NCI-H128 (cell line): Measurements from ENCODE around the gene SLC9A3.

Experiments used
- DNase-seq: peaks from one replicate; lab custom pipeline; 2025; ENCODE audit not compliant: unreplicated experiment; lab: John Stamatoyannopoulos, UW

SLC9A3 gene

DNA sequence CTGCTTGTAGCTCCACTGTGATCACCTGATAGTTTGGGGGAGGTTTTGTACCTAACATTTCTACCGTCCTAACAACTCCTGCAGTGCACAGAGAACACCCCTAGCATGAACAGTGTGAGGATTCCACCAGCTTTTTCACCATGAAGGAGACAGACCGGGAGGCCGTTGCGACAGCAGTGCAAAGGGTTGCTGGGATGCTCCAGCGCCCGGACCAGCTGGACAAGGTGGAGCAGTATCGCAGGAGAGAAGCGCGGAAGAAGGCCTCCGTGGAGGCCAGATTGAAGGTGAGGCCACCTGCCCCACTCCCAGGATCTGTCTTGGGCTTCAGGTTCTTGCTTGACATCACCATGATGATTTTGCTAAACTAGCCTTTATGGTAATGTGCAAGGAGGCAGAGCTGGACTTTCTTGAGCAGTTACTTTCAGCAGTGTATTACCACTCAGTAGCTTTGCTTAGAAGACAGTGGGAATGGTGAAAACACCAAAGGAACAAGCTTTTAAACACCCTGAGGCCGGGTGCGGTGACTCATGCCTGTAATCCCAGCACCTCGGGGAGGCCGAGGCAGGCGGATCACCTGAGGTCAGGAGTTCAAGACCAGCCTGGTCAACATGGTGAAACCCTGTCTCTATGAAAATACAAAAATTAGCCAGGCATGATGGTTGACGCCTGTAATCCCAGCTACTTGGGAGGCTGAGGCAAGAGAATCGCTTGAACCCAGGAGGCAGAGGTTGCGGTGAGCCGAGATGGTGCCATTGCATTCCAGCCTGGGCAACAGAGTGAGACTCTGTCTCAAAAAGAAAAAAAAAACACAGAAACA is 78.0 kb downstream of the SLC9A3 start:
- no peak for DNase-seq

DNA sequence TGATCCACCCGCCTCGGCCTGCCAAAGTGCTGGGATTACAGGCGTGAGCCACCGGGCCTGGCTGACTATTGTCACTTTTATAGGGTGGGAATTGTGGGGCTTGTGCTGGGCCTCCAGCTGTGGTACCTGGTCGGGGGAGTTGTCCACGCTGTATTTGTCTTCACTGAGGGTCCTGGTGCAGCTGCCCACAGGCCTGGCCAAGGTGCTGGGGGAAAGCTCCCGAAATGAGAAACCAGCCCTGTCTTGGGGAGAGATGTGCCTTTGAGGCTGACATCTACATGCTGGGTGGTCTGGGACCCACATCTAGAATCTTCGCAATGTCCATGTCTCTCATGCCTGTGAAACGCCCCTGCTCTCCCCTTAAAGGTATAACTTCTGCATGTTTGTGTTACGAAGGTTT is 78.7 kb downstream of the SLC9A3 start:
- no peak for DNase-seq

DNA sequence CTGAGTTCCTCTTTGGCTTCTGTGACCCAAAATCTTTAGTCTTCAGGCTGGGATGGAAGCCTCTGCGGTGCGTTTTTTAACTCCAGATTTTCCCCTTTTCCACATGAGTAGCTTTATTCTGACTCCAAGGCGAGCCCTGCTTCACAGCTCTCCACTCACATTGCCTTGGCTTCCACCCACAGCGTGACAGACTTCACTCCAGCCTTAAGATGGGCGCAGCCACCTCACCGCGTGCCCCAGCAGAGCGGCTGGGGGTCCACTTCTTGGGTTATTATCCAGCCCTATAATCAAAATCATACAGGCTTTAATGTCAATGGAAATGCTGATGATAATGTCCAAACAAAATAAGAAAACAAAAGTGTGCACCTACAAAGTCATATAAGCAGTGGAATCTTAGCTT is 80.0 kb downstream of the SLC9A3 start:
- no peak for DNase-seq

DNA sequence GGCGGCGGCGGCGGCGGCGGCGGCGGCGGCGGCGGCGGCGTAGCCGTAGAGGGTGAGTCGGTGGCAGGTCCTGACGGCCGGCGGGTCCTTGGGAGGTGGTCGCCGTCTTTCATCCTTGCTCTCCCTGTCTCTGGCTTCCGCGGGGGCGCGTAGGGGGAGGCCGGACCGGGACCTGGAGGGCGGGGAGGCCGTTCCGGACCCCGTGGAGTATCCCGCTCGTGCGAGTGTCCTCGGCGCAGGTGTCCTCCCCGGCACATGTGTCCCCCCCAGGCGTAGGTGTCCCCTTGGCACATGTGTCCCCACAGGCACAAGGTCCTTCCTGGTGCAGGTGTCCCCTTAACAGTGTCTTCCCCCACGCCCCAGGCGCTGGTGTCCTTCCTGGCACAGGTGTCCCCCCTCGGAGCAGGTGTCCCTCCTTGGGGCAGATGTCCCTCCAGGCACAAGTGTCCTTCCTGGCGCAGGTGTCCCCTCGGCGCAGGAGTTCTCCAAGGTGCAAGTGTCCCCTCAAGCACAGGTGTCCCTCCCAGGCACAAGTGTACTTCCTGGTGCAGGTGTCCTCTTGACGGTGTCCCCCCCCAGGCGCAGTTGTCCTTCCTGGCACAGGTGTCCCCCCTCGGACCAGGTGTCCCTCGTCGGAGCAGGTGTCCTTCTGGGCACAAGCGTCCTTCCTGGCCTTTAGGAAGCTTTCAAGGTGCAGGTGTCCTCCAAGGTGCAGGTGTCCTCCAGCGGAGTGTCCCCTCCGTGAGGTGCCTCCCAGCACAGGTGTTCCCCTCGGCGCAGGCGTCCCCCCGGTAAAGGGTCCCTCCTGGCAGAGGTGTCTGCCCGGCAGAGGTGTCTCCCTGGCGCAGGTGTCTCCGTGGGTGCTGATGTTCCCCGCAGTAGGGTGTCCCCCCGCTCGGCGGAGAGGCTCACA is 80.8 kb downstream of the SLC9A3 start:
- no peak for DNase-seq

DNA sequence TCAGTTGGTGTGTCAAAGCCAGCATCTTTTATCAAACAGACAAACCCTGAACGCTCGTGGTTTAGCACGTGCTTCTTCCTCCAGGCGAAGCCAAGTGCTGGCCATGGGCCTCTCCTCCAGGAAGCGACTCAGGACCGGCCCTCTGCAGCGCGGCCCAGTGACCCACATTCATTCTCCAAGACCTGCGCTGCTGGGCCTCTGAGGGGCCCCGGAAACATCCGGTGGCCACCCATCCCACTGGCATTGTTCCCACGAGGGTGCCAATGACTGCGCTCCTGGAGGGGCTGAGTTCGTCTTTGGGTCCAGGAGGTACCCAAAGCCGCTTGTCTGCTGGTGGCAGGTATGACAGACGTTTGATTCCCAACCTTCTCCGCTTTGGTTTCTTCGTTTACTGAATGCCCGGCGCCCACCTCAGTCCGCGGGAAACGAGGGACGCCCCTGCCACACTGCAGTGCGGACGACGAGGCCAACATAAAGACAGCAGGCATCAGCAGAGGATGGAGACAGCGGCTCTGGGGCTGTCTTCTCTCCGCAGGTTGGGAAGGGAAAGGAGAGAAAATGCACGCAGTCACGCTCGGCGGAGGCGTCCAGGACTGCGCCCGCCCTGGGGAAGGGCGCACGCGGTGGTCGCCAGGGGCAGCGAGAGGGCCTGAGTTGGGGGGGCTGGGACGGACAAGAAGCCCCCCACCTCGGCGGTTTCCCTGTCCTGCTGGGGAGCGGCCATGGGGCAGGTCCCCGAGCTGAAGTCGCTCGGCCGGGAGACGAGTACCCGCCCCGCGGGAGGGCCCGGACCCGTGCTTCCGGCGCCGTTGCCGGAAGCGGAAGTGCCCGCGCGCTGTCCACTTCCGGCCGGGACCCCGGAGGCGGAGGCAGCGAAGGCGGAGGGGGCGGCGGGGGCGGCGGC is 81.7 kb downstream of the SLC9A3 start, which contains the start of gene EXOC3:
Gene EXOC3, plus strand, starts transcription at position 842 of the 904 bp plus-strand sequence. CDS start 3,030 bp downstream, outside the sequence.
- peak; percentile 32 for DNase-seq

DNA sequence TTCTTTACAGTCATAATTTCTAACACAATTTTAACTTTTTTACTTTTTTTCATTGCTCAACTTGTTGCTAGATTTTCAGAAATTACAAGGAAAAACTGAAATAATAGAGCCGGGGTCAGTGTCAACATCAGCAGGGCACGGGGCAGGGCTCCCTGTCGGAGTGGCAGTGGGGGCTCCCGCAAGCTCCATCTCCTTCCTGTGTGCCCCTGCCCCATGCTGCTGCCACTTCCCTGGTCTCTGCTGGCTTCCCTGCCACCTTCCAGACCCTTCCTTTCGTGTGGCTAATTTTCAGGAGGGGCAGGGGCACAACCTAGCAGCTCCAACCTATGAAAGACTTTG is 82.3 kb downstream of the SLC9A3 start:
- DNase-seq = no peak

DNA sequence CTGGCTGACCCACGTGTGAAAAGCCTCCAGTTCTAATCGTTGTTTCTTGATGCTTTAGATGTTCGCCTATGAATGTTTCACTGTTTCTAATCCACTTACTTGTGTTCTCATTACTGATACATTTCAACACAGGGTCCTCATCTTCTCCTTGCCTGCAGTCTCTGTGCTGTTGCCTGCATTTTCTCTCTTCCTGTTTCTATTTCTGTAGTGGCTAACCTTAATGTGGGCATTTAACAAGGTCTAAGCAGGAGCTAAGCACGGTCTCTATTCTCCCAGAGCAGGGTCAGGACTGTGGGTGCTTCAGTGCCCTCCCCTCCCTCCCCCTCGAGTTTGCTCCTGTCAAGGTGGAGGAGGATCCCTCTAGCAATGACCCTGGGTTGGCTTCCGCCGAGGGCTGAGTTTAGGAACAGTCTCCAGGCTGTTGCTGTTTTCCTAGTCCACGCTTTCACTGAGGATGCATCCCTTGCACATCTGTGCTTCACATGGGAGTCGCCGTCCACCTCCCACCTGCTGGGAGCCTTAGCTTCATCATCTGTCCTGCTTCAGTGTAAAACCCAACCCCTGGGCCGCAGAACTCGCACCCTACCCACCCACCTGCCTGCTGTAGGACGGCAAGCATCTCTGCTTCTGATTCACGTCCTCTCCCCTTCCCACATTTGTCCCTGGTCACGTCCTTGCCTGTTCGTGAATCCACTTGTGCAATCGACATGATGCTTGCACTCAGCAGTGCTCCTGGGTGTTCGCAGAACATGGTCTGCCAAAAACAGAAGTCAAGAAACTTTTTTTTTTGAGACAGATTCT is 83.6 kb downstream of the SLC9A3 start:
- DNase-seq = no peak

DNA sequence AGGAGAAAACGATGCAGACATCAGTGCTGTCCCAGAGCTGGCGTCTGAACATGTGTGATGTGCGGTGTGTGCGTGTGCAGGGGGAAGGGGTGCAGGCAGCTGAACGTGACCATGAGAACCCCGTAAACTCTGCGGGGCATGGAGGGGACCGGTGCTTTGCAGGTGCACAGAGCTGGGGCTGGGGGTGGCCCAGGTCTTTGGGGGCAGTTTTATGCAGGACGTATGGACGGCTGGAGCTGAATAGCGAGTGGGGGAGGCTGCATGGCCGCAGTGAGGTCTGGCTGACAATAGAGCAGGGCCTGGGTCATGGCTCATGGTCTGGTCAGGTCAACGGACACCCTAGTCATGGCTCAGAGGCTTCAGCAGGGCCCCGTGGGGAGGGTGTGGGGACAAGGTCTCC is 84.6 kb downstream of the SLC9A3 start:
- DNase-seq = no peak

DNA sequence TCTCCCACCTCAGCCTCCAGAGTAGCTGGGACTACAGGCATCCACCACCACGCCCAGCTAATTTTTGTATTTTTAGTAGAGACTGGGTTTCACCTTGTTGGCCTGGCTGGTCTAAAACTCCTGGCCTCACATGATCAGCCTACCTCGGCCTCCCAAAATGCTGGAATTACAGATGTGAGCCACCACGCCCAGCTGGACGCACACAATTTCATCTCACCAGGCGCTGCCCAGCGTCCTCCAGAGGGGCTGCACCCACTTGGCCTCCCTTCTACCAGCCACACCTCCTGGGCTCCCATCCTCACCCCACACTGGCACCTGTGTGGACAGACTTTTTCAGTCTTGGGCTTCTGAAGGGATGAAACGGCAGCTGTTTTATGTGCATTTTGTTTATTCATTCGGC is 85.1 kb downstream of the SLC9A3 start:
- DNase-seq = no peak

DNA sequence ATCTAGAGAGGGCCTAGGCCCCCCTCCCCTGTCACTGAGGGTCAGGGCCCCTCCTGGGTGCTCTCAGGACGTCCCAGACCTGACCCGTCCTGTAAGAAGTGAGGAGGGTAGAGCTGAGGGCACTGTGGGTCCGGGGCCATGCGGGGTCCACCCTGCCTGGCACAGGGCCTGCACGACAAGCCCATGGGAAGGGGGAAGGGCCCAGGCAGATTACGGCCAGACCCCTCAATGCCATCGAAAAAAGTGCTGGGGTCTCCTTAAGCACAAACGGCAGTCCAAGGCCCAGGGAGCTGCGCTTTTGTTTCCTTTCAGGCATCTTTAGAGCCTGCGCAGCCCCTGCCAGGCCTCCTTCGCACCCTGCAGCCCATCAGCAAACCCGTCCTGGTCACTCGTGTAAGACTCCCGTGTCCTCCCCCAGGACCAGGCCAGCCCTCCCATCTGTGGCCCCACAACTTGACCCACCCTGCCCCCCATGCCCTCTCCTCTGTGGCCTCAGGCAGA is 85.7 kb downstream of the SLC9A3 start:
- DNase-seq = no peak

DNA sequence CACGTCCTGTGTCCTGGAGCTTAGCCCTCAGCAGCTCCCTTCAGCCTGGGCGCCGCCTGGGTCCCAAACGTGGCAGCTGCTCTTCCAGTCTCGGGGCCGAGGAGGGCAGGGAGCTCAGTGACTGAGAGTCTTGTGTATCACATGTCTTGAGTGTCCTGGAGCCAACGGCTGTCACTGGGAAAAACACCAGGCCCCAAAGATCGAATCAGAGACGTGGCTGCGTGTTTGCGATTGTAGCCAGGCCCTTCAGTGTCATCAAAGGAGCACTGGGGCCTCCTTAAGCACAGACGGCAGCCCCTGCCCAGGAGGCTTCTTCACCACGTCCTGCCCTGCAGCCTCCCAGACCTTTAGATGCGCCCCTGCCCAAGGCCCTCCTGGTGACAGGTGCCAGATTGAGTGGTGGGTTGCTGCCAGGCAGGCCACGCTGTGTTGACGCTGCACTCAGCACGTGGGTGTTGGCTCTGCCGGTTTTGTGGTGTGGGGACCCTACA is 86.9 kb downstream of the SLC9A3 start:
- DNase-seq = no peak

DNA sequence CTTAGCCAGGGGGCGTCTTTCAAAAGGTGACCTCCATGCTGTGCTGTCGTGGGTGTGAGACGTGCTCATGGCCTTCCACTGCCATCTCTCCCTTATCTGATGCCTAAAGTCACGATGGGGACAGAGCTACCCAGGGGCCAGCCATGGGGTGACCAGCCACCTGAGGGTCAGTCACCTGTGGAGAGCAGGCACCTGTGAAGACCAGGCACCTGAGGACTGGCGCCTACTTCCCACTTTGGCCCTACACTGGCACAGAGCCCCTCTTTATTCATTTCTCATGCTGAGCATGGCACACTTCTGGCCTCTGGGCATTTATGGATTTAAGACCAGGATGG is 87.6 kb downstream of the SLC9A3 start:
- DNase-seq = no peak

DNA sequence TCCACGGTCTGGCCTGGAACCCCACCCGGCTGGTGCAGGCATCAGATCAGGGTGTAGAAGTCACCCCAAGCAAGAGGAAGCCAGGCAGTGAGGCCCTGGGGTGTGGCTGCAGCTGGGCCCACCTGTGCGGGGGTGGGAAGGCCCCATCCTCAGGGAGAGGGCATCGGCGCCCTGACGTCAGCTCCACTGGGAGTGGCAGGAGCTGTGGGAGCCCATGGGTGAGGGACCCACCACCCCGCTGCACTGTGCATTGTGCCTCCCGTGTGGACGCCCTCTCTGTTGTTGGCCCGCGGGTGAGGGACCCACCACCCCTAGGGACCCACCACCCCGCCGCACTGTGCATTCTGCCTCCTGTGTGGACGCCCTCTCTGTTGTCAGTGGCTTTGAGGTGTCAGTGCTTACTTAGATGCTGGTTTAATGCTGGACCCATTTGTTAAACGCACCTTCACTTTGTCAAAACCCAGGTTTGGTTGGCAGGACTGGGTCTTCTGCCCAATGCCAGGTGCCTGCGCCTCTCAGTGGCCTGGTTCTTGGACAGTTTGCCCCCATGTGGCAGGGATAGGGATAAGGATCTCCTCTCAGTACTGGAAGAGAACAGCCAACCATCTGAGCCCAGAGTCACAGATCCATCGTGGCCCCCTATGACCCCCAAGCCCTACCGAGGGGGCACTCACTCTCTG is 88.1 kb downstream of the SLC9A3 start:
- peak; percentile 23 for DNase-seq

DNA sequence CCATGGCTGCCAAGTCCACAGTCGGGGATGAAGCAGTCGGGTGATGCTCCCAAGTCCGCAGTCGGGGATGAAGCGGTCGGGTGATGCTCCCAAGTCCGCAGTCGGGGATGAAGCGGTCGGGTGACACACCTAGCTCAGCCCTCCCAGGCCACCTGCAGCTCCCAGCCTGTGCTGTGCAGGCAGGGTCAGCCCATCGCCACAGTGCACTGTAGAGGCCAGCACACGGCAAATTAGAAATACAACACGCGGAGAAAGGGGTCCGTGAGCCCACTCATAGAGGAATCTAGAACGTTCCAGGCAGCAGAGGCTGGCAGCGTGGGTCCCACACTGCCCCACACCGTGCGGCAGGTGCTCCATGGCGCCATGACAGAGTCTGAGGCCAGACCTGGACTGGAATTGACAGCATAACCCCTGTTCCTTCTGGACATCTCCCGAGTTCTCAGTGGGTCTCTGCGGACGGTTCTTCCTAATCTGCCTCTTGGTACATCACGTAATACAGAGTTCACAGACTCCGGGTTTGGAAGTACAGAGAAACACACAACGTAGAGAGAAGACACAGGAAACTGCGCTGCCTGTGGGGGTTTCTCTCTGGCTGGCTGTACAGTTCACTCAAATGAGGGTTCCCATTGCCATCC is 89.0 kb downstream of the SLC9A3 start:
- no peak for DNase-seq

DNA sequence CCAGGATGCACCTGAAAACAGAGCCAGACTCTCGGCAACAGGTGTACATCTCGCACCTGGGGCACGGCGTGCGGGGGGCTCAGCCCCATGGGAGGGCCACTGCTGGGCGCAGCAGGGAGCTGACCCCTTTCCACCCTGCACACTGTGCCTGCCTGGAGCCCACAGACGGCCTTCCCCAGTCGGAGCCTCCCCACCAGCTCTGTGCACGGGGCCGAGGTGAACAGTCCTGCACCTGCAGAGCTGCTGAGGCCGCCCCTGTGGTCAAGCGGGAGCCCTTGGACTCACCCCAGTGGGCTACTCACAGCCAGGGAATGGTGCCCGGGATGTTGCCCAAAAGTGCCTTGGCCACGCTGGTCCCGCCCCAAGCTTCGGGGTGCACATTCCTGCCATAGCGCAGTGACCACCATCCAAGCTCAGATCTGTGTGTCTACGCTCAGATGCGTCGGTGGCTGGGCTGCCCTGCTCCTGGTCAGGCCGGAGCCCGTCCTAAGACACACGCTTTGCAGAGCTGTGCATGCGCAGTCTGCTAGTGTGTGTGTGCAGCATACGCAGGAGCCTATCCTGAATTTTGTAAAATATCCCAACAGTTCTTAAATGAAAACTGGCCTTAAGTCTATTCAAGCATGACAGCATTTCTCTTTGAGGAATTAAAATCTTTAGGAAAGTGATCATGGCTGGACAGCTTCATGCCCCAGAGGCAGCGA is 89.7 kb downstream of the SLC9A3 start:
- no peak for DNase-seq

DNA sequence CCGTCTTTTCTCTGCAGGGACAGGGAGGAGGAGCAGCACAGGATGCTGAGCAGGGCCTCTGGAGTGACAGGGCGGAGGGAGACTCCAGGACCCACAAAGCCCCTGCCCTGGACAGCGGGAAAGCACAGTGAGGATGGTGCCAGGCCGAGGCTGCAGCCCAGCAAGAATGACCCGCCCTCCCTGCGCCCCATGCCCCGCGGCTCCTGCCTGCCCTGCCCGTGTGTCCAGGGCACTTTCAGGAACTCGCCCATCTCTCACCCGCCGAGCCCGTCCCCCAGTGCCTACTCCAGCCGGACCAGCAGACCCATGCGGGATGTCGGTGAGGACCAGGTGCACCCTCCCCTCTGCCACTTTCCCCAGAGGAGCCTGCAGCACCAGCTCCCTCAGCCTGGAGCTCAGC is 90.4 kb downstream of the SLC9A3 start:
- no peak for DNase-seq

DNA sequence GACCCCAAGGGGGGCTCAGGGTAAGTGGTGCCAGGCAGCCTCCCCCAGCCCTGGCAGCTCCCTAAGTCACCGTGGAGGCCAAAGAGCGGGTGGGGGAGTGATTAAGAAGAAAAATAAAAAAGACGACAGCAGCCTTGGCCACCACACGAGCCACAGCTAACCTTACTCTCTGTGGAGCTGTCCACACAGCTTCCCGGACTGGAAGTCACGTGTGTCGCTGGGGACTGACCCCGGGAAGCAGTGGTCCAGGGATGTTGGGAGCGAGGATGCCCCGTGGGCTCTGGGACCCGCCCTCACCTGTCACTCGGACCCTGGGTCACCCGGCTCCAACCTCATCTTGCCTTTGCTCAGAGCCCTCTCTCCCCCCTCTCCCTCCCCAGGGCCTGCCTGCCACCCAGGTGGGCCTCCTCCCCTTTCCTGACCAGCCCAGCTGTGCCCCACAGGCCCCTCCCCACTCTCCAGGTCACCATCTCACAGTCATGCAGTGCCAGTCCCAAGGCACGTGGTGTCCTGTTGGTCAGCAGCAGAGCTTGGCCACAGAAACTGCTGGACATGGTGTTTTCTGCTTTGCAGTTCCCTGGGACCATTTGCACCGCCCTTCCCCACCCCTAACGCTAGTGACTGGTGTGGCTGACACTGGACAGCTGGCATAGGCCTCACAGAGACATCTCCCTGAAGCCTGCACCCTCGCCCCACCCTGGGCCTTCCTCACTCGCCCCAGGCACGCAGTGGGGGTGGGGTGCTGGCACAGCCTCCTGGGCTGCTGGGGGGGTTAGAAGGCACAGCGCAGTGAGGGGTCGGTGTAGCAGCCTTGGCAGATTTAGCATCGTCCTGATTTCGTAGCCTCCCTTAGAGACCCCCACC is 91.1 kb downstream of the SLC9A3 start:
- no peak for DNase-seq
